KG1 (cell line): ENCODE results near the gene CD1D.
"Not testable (repeated sequence)": the region's sequence is repeated elsewhere in the genome, so short reads cannot be mapped to it uniquely, and the experiment has no call there.

Source experiments
- DNase-seq: peaks from one replicate; lab custom pipeline; 2025; lab: John Stamatoyannopoulos, UW

Gene CD1D

GRCh38 chr1:158176849-158177699, 3.6 kb upstream of the CD1D start:
- not testable (repeated sequence) for DNase-seq

GRCh38 chr1:158177700-158178450, 2.8 kb upstream of the CD1D start:
- no peak for DNase-seq

DNA sequence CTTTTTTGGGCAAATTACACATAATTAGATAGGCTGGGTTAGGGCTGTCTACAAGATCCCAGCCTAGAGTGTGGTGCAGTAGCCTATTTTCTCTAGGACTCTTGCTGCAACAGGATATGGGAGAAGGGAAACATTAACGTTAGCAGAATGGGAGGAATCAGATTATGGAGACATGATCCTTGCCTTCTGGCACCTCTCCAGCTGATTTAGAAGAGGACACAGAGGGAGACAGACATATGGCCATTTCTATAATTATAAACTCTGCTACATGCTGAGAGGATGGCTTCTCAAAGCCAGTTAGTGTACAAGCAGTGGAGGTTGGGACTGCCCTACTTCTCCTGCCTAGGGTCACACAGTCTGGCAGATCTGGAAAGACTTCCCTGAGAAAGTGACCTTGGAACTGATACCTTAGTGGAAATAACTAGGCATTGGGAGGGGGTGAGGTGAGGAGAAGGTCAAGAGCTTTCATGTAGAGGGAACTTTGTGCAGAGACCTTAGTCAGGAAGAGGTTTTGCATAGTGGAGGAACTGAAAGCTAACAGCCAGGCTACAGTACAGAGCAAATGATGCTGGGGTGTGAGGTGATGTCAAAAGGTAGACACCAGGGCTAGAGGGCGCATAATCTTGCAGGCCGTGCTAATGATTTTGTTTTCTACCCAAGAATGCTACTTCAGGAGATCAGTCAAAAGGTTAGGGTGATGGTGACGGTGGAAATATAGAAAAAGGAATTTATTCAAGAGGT, 1.2 kb upstream of the CD1D start:
- no peak for DNase-seq

GRCh38 chr1:158181577-158181922, 855 bp downstream of the CD1D start:
- no peak for DNase-seq

DNA sequence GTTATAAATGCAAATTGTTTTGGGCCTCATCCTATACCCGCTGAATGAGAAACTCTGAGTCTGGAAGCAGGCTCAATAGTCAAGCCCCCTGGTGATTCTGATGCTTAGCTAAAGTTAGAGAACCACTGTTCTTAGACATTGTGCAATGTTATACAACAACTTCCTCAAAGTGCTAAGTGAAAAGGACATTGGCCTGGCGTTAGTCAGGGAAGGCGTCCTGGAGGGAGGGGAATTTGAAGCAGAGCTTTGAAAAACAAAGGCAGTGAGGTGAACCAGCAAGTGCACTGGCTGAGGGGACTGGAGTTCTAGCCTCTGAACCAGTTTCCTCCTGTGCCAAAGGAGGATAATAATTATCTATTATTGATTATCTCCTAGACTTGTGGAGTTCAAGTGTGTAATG, 5.1 kb downstream of the CD1D start:
- DNase-seq = no peak

- no peak for DNase-seq
These were observed 5.5 kb downstream of the CD1D start for GRCh38 chr1:158186180-158186579.

DNA sequence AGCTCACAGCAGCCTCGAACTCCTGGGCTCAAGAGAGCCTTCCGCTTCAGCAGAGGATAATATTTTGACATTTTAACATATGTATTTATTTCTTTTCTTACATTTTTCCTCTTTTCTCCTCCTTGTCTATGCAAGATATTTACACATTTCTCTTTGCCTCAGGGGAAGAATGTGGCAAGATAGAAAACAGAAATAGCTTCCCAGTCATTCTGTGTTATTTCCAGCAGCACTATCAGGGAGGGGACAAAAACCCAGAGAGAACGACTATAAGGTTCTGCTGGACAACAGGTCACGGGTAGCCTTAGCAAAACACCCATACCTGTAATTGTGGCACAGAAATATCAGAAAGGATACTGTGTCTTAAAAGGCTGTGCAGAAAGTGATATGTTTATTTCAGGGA, 7.9 kb downstream of the CD1D start:
- no peak for DNase-seq

- no peak for DNase-seq
These were observed 8.9 kb downstream of the CD1D start for GRCh38 chr1:158189624-158190023.

- no peak for DNase-seq
These were observed 10.6 kb downstream of the CD1D start for GRCh38 chr1:158191299-158191698.

DNA sequence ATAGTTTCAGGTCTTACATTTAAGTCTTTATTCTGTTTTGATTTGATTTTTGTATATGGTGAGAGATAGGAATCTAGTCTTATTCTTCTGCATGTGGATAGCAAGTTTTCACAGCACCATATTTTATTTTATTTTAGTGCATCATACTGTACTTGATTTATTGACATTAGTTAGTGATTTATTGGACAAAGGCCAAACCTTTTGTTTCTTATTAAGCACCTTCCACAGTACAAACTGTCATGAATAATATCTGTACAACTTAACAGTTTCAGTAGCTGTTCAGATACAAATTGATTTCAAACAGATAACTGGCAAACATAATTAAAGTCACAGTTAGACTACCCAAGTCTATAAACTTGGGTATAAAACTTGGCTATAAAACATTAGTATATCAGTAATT, 15.8 kb downstream of the CD1D start:
- no peak for DNase-seq

GRCh38 chr1:158199849-158200248, 19.2 kb downstream of the CD1D start:
- no peak for DNase-seq

GRCh38 chr1:158200527-158200926, 19.8 kb downstream of the CD1D start:
- no peak for DNase-seq

- peak; percentile 48 for DNase-seq
These were observed 23.2 kb downstream of the CD1D start for GRCh38 chr1:158203693-158204457.

DNA sequence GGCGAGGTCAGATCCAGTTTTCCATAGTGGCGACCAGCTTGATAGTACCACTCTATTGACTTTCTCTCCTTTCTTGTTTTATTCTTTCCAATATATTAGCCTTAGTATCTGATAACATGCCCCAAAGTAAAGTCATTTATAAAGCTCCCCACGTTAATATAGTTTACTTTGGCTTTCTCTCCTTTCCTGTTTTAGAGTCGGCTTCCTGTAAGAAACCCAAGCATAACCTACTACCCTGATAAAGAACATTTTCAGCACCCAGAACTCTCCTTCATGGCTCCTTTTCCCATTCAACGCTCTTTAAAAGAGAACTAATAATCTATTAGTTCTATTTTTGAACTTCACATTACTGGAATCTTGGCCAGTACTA, 23.7 kb downstream of the CD1D start:
- DNase-seq = no peak

DNA sequence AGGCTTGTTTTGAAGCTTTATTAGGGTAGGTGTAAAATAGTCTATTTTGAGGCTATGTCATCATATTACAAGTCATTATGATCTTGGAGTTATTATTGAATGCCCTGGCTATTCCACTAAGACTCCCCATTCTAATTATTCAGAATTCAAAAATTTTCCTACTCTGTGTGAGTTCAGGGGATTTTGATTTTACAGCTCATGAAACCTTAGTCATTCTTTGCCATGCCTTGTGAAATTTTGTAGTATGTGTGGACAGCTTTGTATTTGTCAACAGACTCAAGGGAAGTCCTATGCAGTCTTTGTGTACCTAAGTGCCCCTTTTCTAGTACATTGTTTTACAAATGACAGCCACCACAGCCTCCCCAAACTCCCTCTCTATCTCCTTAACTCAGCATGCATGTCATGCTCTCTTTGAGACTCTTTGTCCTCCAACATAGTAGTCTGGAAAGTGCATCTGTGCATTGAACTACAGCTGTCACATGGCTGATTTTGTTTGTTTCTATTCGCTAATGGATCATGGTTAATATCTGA, 28.0 kb downstream of the CD1D start:
- DNase-seq = no peak

GRCh38 chr1:158212320-158212719, 31.6 kb downstream of the CD1D start:
- DNase-seq = no peak

DNA sequence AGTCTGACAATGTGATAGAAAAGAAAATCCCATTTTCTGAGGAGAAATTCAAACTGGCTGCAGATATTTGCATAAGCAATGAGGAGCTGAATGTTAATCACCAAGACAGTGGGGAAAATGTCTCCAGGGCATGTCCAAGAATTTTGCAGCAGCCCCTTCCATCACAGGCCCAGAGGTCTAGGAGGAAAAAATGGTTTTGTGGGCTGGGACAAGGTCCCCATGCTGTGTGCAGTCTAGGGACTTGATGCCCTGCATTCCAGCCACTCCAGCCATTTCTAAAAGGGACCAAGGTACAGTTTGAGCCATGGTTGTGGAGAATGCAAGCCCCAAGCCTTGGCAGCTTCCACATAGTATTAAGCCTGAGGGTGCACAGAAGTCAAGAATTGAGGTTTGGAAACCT, 42.8 kb downstream of the CD1D start:
- DNase-seq = not testable (repeated sequence)

DNA sequence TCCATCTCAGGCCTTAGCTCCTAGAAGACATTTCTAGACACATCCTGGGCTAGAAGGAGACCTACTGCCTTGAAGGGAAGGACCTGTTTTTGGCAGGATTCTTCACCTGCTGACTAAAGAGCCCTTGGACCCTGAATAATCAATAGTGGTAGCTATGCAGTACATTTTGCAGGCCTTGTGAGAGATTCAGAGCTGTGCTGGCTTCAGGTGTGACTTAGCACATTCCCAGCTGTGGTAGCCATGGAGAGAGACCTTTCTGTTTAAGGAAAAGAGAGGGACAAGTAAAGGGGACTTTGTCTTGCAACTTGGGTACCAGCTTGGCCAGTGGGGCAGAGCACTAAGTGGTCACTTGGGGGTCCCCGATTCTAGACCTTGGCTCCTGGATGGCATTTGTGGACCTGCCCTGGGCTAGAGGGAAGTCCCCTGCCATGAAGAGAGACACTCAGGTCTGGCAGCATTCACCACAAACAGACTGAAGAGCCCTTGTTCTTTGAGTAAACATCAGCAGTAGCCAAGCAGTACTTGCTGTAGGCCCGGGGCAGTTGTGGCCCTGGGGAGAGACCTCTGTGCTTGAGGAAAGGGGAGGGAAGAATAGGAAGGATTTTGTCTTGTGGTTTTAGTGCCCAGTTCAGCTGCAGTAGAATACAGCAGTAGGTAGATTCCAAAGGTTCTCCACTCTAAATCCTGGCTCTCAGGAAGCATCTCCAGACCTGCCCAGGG, 47.4 kb downstream of the CD1D start:
- no peak for DNase-seq
